Activated T-helper 1 cell treated with anti-CD3 and anti-CD28 coated beads, Interleukin-12 subunit alpha, Interleukin-12 subunit beta, Interleukin-2, Interleukin-4 antibody, amounts not matched to agents 30 ng/mL and 10 ng/mL and 1 ng/mL, durations not matched to agents 14 hours and 24 hours and 36 hours (primary cell): Measurements from ENCODE around the gene PICALM. TPM values are rescaled to one million over a fixed set of nuclear protein-coding genes. Genes with fewer than 3 reads are reported as not detected.

Experiments used
- total RNA-seq: library from RNA; stranded (reverse); gene quantifications from 2 replicates; pipeline ENCODE4 v1.2.3, GENCODE V29; 2022

Gene PICALM
- total RNA-seq, 1 donor from 2014 or later: 177 TPM

Other genes with a start within 250 kb of the PICALM start
- not detected in 2 replicates for gene CCDC83, start 213.7 kb downstream of the PICALM start, total RNA-seq
- gene EED, start 175.7 kb upstream of the PICALM start, total RNA-seq: 279 and 294 TPM in 2 replicates
- gene HIKESHI, start 233.2 kb upstream of the PICALM start, total RNA-seq: 54.2 and 56.4 TPM in 2 replicates